GM10847 (cell line): ENCODE data around the gene PEX11G.

Source experiments
- POLR2A ChIP-seq: IDR thresholded peaks from 2 replicates; pipeline ENCODE4 v1.6.1; 2011; ENCODE audit not compliant: insufficient read length; ENCODE audit errors: extremely low read depth

The PEX11G gene

DNA sequence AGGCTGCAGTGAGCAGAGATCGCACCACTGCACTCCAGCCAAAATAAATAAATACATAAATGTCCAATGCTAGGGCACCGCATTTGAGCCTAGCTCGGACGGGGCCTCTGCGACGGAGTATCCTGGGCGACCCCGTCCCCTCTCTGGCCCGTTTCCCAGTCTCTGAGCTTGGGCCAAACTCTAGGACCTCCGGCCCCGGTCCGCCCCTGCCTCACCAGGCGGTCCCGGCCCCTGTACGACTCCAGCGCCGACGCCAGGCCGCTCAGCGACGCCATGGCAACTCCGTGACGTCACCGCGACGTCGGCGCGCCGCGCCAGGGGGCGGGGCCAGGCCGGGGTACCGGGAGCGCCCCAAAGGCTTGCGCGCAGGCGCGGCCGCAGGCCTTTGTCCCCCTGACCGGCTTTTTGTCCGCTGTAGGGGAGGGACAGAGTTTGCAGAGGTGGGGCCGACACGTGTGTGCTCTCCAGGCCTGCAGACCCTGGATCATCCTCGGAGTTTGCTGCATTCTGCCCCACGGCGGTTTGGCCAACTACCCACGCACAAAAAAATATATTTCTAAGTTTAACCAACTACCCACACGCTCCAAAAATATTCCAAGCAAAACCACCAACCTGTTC, at the start of gene PEX11G:
Gene PEX11G, minus strand, starts transcription at position 300 of the 618 bp plus-strand sequence. Its CDS starts 25 bp downstream, at position 275.
- peak; percentile 77 for TF ChIP-seq POLR2A

DNA sequence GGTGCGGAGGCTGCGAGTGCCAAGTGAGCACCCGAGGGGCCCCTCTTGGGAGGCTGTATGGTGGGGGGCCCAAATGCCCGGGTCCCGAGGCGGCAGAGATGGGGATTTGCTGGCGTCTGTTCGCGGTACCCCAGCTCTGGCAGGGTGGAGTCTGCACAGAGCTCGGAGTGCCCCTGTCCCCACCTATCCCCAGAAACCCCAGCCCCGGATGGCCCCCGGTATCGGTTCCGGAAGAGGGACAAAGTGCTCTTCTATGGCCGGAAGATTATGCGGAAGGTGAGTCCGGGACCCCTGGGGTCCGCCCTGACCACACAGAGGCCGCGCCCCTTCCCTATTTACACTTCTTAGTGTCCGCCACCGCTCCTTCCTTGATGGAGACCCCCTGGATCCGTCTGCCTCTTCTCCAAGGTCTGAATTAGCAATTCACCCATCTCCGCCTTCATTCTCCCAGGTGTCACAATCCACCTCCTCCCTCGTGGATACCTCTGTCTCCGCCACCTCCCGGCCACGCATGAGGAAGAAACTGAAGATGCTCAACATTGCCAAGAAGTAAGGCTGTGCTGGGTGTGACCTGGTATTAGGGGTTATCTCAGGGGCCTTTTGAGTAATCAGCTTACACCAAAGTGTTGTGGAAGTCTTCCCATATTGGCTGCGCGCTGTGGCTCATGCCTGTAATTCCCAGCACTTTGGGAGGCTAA, 47.3 kb upstream of the PEX11G start:
- no peak for TF ChIP-seq POLR2A

DNA sequence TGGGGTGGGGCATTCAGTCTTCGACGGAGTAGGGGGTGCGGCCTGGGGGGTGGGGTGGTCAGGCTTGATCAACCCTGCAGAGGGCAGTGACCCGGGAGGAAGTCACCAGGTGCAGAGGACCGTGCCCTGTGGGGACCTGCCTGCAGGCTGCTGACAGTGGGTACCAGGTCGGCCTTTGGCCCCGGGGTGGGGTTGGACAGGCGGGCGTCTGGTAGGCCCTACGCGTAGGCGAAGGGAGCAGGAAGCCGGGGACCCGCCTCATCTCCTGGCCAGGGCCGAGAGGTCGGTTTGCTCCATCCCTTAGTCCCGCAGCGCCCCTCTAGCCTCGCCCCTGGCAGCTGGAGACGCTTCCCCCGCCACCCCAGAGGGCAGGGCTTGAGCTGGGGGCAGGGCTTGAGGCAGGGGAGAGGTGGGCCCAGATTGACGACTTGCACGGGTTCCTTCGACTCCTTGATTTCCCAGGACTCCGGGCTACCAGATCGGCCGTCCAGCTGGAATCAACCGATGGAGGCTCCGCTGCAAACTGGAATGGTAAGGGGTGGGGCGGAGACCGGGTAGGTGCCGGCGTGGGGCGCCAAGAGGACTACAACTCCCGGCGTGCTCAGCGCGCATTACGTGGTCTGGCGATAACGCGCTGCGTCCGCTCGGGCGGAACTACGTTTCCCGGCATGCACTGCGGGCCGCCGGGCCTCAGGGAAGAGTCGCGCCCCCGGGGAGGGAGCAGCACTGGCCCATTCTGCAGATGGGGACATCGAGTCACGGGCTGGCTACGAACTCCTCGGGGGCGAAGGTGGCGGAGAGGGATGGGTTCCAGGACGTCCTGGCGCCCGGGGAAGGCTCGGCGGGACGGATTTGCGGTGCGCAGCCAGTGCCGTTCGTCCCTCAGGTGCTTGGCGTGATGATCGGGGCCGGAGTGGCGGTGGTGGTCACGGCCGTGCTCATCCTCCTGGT, 46.5 kb upstream of the PEX11G start, which contains the start of gene PNPLA6:
Gene PNPLA6, plus strand, starts transcription at position 671 of the 951 bp plus-strand sequence. Its CDS starts 72 bp downstream, at position 743.
- TF ChIP-seq POLR2A: peak; percentile 16

DNA sequence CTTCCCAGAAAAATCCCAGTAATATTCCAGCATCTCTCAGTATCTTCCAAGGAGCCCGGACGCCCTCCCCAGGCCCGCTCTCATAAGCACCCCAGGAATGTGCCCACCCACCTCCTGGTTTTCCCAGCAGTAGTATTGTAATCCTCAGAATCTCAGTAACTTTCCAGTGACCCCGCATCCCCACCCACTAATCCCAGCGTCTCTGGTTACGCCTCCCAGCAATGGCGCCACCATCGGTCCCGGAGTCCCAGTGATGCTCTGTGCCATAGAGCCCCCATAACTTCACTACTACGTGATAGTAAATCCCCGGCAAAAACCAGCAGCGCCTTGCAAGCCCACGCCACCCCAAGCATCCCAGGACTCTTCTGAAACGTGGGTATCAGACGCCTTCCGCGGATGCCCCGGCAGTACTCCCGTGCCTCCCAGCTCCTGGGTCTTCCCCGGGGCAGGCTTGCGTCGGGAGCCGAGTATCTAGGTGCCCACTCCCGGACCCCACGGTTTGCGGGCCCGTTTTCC, 45.8 kb upstream of the PEX11G start:
- TF ChIP-seq POLR2A: no peak

DNA sequence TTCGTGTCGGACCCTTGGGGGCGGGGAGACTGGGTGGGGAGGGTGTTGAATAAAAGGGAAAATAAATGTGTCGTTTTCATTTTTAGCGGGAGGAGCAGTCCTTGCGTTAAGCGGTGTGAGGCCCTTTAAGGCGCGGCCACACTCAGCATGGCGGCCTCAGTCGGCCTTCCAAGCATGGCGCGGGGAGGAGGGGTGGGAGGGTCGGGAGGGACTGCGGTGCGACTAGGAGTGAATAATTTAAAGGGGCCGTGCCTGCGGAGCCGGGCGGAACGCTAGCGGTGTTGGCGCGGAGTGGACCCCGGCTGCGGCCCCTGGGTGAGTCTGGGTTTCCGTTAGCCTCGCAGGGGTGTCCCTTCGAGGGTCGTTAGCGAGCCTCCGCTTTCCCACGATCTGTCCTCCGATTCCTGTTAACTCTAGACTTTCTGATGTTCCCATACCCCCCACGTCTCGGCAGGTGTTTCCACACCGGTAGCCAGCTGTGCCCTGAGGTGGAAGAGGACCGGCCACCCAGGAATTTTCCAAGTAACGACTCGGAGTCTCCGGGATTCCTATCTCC, 45.2 kb upstream of the PEX11G start:
- no peak for TF ChIP-seq POLR2A

DNA sequence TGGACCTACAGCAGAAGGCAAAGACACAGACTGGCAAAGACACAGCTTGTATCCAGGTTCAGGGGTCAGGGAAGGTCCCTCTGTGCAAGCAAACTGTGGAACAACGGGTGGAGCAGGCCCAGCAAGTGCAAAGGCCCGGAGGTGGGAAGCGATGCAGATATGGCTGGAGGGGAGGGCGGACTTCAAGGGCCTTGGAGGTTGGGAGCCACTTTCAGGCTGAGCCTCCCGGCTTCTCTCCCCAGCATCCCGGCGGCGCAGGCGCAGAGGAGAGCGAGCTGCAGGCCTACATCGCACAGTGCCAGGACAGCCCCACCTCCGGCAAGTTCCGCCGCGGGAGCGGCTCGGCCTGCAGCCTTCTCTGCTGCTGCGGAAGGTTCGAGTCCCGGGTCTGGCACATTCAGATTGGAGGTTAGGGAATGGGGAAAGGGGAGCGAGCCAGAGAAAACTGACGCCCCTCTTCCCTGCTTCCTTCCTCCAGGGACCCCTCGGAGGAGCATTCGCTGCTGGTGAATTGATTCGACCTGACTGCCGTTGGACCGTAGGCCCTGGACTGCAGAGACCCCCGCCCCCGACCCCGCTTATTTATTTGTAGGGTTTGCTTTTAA, 44.5 kb upstream of the PEX11G start:
- no peak for TF ChIP-seq POLR2A

DNA sequence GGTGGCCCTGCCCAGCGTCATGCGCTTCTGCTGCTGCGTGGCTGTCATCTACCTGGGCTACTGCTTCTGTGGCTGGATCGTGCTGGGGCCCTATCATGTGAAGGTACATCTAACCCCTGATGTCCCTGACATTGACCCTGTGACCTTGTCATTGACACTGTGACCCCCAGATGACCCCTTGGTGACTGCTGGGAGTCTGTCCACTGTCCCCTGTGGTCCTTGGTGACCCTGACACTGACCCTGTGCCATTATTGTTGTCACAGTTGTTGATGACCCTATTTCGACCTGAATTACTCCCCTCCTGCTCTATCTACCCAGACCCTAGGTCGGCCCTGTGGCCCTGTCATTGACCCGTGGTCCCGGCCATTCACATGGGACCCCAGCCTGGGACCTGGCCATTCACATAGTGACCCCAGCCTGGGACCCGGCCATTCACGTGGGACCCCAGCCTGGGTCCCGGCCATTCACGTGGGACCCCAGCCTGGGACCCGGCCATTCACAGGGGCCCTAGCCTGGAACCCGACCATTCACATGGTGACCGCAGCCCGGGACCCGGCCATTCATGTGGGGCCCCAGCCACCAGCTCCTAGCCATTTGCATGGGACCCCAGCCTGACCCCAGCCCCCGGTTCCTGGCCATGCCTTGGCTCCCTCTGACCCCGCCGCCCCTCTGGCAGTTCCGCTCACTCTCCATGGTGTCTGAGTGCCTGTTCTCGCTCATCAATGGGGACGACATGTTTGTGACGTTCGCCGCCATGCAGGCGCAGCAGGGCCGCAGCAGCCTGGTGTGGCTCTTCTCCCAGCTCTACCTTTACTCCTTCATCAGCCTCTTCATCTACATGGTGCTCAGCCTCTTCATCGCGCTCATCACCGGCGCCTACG, 41.0 kb upstream of the PEX11G start:
- TF ChIP-seq POLR2A: no peak

DNA sequence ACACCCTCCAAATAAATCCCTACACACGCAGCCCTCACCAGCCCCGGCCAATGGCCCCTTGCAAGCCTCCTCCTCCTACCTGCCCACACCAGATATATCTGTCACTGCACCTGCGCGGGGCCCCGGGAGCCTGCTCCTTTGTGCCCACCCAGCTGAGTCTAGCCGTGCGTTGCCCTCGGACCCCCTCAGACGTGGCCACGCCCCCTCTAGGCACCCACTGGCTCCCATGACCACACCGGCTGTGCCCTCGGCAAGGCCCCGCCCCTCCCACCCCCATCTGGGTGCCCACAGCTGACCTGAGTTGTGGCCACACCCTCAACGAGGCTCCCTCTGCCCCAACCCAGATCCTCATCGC, 40.4 kb upstream of the PEX11G start:
- no peak for TF ChIP-seq POLR2A

DNA sequence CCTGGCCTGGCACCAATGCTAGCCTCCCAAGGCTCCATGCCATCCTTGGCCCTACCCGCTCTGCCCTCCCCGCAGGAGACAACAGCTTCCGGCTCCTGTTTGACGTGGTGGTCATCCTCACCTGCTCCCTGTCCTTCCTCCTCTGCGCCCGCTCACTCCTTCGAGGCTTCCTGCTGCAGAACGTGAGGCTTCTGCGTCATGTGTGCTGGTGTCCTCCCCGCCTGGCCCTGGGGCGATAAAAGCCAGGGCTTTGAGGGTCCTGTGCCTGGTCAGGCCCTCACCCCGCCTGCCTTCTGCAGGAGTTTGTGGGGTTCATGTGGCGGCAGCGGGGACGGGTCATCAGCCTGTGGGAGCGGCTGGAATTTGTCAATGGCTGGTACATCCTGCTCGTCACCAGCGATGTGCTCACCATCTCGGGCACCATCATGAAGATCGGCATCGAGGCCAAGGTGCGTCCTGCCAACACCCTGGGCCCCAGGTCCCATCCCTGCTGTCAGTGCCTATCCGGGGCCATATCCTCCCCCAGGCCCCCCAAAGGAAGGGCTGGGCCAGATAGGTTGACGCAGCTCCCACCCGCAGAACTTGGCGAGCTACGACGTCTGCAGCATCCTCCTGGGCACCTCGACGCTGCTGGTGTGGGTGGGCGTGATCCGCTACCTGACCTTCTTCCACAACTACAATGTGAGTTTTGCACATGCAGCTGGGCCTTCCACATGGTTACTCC, 39.8 kb upstream of the PEX11G start:
- no peak for TF ChIP-seq POLR2A

DNA sequence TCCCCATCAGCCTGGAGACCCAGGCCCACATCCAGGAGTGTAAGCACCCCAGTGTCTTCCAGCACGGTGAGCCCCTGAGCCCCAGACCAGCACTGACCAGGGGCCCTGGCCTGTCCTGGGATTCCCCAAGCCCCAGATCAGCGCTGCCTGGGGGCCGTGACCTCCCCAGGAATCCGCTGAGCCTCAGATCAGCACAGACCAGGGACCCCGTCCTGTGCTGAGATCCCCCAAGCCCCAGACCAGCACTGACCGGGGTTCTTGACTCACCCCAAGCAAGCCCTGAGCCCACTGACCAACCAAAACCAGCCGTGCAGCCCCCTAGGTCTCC, 39.3 kb upstream of the PEX11G start:
- TF ChIP-seq POLR2A: no peak

DNA sequence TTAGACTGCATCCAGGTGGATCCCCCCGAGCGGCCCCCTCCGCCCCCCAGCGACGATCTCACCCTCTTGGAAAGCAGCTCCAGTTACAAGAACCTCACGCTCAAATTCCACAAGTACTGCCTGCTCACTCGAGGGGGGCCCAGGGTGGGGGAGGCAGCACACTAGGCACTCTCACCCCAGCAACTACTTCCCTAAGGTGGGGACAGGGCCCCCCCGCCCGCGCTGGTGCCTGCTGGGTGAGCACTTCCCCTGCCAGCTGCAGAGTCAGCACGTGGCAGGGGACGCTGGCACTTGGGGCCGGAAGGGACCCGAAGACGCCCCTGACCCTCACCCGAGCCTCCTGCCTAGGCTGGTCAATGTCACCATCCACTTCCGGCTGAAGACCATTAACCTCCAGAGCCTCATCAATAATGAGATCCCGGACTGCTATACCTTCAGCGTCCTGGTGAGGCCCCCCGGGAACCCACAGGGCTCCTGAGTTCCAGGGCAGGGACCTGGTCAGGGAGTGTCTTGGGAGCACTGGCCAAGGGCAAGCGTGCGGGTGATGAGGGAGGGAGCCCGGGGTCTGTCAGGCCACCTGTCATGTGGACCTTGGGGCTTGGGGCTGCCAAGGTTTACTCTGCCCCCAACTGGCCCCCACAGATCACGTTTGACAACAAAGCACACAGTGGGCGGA, 38.8 kb upstream of the PEX11G start:
- TF ChIP-seq POLR2A: no peak

DNA sequence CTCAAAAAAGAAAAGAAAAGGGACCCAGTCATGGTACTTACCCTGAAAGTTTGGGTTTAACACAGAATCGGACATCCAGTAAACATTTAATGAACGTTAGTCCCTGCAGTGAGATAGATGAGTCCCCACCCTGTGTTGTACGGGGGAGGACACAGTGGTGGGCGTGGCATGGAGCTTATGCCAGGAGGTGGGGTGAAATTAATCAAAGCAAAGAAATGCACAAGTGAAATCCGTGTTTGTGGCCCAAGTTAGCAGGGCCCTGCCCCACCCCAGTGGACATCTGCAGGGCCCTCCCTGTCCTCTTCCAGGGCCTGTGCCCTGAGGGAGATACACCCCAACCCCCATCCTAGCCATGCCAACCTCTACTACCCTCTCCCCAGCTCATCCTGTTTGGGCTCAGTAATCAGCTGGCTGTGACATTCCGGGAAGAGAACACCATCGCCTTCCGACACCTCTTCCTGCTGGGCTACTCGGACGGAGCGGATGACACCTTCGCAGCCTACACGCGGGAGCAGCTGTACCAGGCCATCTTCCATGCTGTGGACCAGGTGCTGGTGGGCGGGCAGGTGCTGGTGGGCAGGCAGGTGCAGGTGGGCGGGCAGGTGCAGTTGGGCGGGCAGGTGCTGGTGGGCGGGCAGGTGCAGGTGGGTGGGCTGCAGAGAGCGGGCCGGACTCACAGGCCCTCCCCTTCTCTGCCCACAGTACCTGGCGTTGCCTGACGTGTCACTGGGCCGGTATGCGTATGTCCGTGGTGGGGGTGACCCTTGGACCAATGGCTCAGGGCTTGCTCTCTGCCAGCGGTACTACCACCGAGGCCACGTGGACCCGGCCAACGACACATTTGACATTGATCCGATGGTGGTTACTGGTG, 37.5 kb upstream of the PEX11G start:
- no peak for TF ChIP-seq POLR2A
